Loucy (cell line): Measurements from ENCODE around the gene MLIP.

Source experiments
- H2AFZ ChIP-seq: fragments of 200-600 bp; sonication (generic); 2 replicates; pipeline ENCODE4 v1.6.0; 2016; ENCODE audit warnings: antibody characterized with exemption, mild to moderate bottlenecking, low read length, moderate library complexity
- H3F3A ChIP-seq: fragments of 200-600 bp; 2 replicates; pipeline ENCODE4 v1.6.0; 2016; ENCODE audit warnings: antibody characterized with exemption, low read depth, mild to moderate bottlenecking
- H3K27me3 ChIP-seq: fragments of 200-600 bp; sonication (generic); 2 replicates; pipeline ENCODE4 v1.6.1; 2014; ENCODE audit warnings: low read length, mild to moderate bottlenecking; ENCODE audit not compliant: insufficient read depth, poor library complexity, severe bottlenecking
- H3K36me3 ChIP-seq: fragments of 200-600 bp; sonication (generic); 2 replicates; pipeline ENCODE4 v1.6.1; 2016; ENCODE audit warnings: low read length; ENCODE audit not compliant: insufficient read depth
- H3K4me1 ChIP-seq: fragments of 200-600 bp; sonication (generic); 2 replicates; pipeline ENCODE4 v1.5.1; 2014; ENCODE audit warnings: low read length, mild to moderate bottlenecking; ENCODE audit not compliant: insufficient read depth, poor library complexity, severe bottlenecking
- H3K4me2 ChIP-seq: fragments of 200-600 bp; sonication (generic); 2 replicates; pipeline ENCODE4 v1.6.0; 2014; ENCODE audit warnings: antibody characterized with exemption, low read length, low read depth, mild to moderate bottlenecking; ENCODE audit not compliant: poor library complexity, severe bottlenecking
- H3K4me3 ChIP-seq: fragments of 200-600 bp; sonication (generic); 2 replicates; pipeline ENCODE4 v1.5.1; 2014; ENCODE audit warnings: low read length, mild to moderate bottlenecking, mixed read lengths; ENCODE audit not compliant: poor library complexity, severe bottlenecking
- H3K79me2 ChIP-seq: fragments of 200-600 bp; sonication (generic); 2 replicates; pipeline ENCODE4 v1.6.1; 2014; ENCODE audit warnings: low read length; ENCODE audit not compliant: insufficient read depth
- H3K9ac ChIP-seq: fragments of 200-600 bp; sonication (generic); 2 replicates; pipeline ENCODE4 v1.6.0; 2014; ENCODE audit warnings: mild to moderate bottlenecking, low read depth, low read length, moderate library complexity; ENCODE audit not compliant: poor library complexity, severe bottlenecking
- H3K9me2 ChIP-seq: fragments of 200-600 bp; sonication (generic); replicated peaks from 2 replicates; pipeline ENCODE4 v1.6.1; 2016; ENCODE audit warnings: low read depth, low read length, mixed read lengths
- H3K9me3 ChIP-seq: fragments of 200-600 bp; sonication (generic); 2 replicates; pipeline ENCODE4 v1.6.1; 2014; ENCODE audit warnings: mild to moderate bottlenecking, antibody characterized with exemption, low read length, low read depth; ENCODE audit not compliant: insufficient read depth
- H4K20me1 ChIP-seq: fragments of 200-600 bp; sonication (generic); 2 replicates; pipeline ENCODE4 v1.6.0; 2014; ENCODE audit warnings: antibody characterized with exemption, low read length, mild to moderate bottlenecking; ENCODE audit not compliant: insufficient read depth, poor library complexity, severe bottlenecking
- CTCF ChIP-seq: fragments of 200-600 bp; sonication (generic); conservative IDR thresholded peaks from 2 replicates; pipeline ENCODE4 v1.5.1; 2014; ENCODE audit warnings: mild to moderate bottlenecking, antibody characterized with exemption, low read length
- EZH2phosphoT487 ChIP-seq: fragments of 200-600 bp; IDR thresholded peaks from 2 replicates; pipeline ENCODE4 v1.6.1; 2018; ENCODE audit warnings: antibody characterized with exemption, mild to moderate bottlenecking, moderate library complexity, borderline replicate concordance

The MLIP gene

GRCh38 chr6:54222217-54222616 lies 111.0 kb downstream of the MLIP start:
- H3K9me3 ChIP-seq, result peaks cover 4% of the 10 kb centered on the region; the same call in 1 of the 2 replicates
- H3K4me1 ChIP-seq, result peaks cover 8% of the 10 kb centered on the region
- H3K36me3 ChIP-seq, result no peaks in the 10 kb centered on the region
- H3K27me3 ChIP-seq, result no peaks in the 10 kb centered on the region
- no peak overlapping the region for H2AFZ ChIP-seq
- TF ChIP-seq CTCF (no peak), EZH2phosphoT487 (no peak)
- H3K9ac ChIP-seq, result no peak overlapping the region
- H3F3A ChIP-seq, result no peaks in the 10 kb centered on the region
- no peaks in the 10 kb centered on the region for H3K9me2 ChIP-seq
- H3K79me2 ChIP-seq, result no peaks in the 10 kb centered on the region
- no peak overlapping the region for H3K4me2 ChIP-seq
- no peaks in the 10 kb centered on the region for H4K20me1 ChIP-seq
- no peak overlapping the region for H3K4me3 ChIP-seq

GRCh38 chr6:54232703-54233102 lies 121.5 kb downstream of the MLIP start:
- TF ChIP-seq EZH2phosphoT487 (no peak), CTCF (no peak)
- H3K9me2 ChIP-seq, result no peaks in the 10 kb centered on the region
- H3K79me2 ChIP-seq, result no peaks in the 10 kb centered on the region
- no peak overlapping the region for H2AFZ ChIP-seq
- no peak overlapping the region for H3K9ac ChIP-seq
- no peak overlapping the region for H3K4me2 ChIP-seq
- H3F3A ChIP-seq, result no peaks in the 10 kb centered on the region
- no peaks in the 10 kb centered on the region for H3K36me3 ChIP-seq
- no peaks in the 10 kb centered on the region for H4K20me1 ChIP-seq
- H3K4me1 ChIP-seq, result no peaks in the 10 kb centered on the region
- no peaks in the 10 kb centered on the region for H3K9me3 ChIP-seq
- H3K4me3 ChIP-seq, result no peak overlapping the region
- H3K27me3 ChIP-seq, result no peaks in the 10 kb centered on the region

GRCh38 chr6:54234539-54234938 lies 123.3 kb downstream of the MLIP start:
- Histone ChIP-seq H3K9ac (no peak overlapping the region), H3K4me3 (no peak overlapping the region), H3K9me3 (no peaks in the 10 kb centered on the region), H3K79me2 (no peaks in the 10 kb centered on the region), H3K4me2 (no peak overlapping the region), H3K27me3 (no peaks in the 10 kb centered on the region), H3K9me2 (no peaks in the 10 kb centered on the region), H3K4me1 (no peaks in the 10 kb centered on the region), H2AFZ (no peak overlapping the region), H4K20me1 (no peaks in the 10 kb centered on the region), H3K36me3 (no peaks in the 10 kb centered on the region), H3F3A (no peaks in the 10 kb centered on the region)
- TF ChIP-seq CTCF (no peak), EZH2phosphoT487 (no peak)
